ENCODE data around the gene ALK.

ALK gene

DNA sequence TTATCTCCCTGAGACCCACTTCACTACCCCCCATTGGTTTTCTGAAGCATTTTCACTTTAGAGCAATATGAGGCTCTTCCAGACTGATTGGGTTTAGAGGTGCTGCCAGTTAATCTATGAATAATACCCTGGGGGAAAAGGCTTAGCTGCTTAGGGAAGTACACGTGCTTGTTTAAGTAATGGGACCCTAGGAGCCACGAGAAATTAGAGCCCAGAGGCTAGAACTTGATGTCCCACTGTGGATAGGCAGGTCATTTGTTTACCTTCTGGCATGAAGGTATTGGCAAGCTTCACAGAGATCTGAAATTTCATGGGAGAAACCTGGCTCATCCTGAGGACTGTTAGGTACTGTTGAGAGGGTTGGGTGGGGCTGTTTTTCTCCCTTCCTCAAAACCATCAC is 746.4 kb downstream of the ALK start:
- DNase-seq = no peak

GRCh38 chr2:29166242-29167039 is 754.9 kb downstream of the ALK start:
- no peak for DNase-seq

GRCh38 chr2:29165362-29166241 is 755.8 kb downstream of the ALK start:
- DNase-seq = no peak

- DNase-seq = no peak
Observed at GRCh38 chr2:29164091-29164846, 757.1 kb downstream of the ALK start.

- DNase-seq = no peak
Observed at GRCh38 chr2:29162204-29162928, 759.0 kb downstream of the ALK start.

- no peak for DNase-seq
Observed at GRCh38 chr2:29160184-29160583, 761.2 kb downstream of the ALK start.

DNA sequence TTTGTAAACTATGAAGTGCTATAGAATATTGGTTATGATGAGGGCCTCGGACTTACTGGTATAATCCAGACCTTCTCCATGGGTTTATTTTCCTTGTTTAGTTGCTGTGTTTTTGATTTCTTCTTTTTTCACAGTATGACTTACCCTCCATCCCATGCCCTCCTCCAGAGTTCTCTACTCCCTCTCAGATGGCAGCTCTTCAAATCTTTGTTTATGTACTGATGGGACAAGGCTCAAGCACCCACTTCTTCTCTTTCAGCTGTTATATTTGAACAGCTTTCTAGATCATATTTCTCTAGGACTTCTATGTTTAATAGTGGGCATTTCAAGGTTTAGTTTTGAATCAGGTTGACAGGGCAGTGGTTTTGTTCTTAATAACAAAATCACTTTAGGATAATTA is 762.3 kb downstream of the ALK start:
- no peak for DNase-seq

GRCh38 chr2:29157131-29157530 is 764.3 kb downstream of the ALK start:
- DNase-seq = no peak

GRCh38 chr2:29155578-29155977 is 765.8 kb downstream of the ALK start:
- DNase-seq = no peak

GRCh38 chr2:29154610-29155009 is 766.8 kb downstream of the ALK start:
- no peak for DNase-seq

- DNase-seq = no peak
Observed at GRCh38 chr2:29147963-29148362, 773.4 kb downstream of the ALK start.

GRCh38 chr2:29146197-29146596 is 775.2 kb downstream of the ALK start:
- no peak for DNase-seq

DNA sequence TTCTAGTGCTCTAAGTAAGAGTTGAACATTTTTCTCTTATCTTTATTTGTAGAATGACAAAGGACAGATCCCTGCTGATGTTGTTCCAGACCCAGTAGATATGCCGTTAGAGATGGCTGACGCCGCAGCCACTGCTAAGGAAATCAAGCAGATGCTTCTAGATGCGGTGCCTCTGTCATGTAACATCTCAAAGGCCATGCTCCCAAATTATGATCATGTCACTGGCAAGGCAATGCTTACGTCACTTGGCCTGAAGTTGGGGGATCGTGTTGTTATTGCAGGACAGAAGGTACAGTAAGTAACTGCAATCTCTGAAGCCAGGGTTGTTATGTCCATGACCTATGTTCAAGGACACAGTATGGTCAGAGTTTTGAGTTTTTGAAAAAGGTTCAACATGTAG is 777.7 kb downstream of the ALK start:
- no peak for DNase-seq

Measured in activated CD4-positive, CD25-positive, alpha-beta regulatory T cell treated with anti-CD3 and anti-CD28 coated beads, Interleukin-2, amount 50 U/mL, for 72 hours (primary cell).